ENCODE results near the gene ERG. TPM values are rescaled to one million over a fixed set of nuclear protein-coding genes. Genes with fewer than 3 reads are reported as not detected.

ERG gene
- total RNA-seq, 2 experiments from 2014 or later, result not detected

- no peak for TF ChIP-seq CTCF (conservative IDR thresholded peaks at IDR 0.05; ENCODE audit: low read length)
- TF ChIP-seq EZH2phosphoT487 (IDR thresholded peaks at IDR 0.05; ENCODE audit: borderline replicate concordance, low read depth, low read length), result no peak
- Histone ChIP-seq H3K79me2 (ENCODE audit: insufficient read depth, low read depth, low read length) (no peaks in the 10 kb centered on the region), H3K9me2 (ENCODE audit: insufficient read depth, low read length) (no peaks in the 10 kb centered on the region), H3K4me2 (ENCODE audit: low read length) (no peak overlapping the region), H3K27ac (ENCODE audit: low read depth, low read length, poor library complexity, severe bottlenecking) (no peak overlapping the region), H3K9me3 (ENCODE audit: low read length) (no peaks in the 10 kb centered on the region), H3K4me1 (ENCODE audit: insufficient read depth, low read length, poor library complexity, severe bottlenecking) (no peaks in the 10 kb centered on the region), H4K20me1 (ENCODE audit: insufficient read depth, low read length) (no peaks in the 10 kb centered on the region), H3K4me3 (ENCODE audit: low read depth, low read length, poor library complexity, severe bottlenecking) (no peak overlapping the region), H2AFZ (ENCODE audit: low read length) (no peak overlapping the region), H3K36me3 (ENCODE audit: insufficient read depth, low read length) (no peaks in the 10 kb centered on the region)
- DNase-seq (ENCODE audit: low spot score), result no peak
- ChIA-PET POLR2A (no interaction called here), CTCF (ENCODE audit: unreplicated experiment) (no interaction called here)
- no TSS peak for BruUV-seq (replicated peaks)
- intact Hi-C loops (cut with micrococcal nuclease; ENCODE audit: unreplicated experiment), result no loop called here
Observed at GRCh38 chr21:38377165-38378088, 120.8 kb downstream of the ERG start.

GRCh38 chr21:38376693-38377092, 121.6 kb downstream of the ERG start:
- Histone ChIP-seq H3K27ac (ENCODE audit: low read depth, low read length, poor library complexity, severe bottlenecking) (no peak overlapping the region), H3K9me3 (ENCODE audit: low read length) (no peaks in the 10 kb centered on the region), H3K4me3 (ENCODE audit: low read depth, low read length, poor library complexity, severe bottlenecking) (no peak overlapping the region), H3K9me2 (ENCODE audit: insufficient read depth, low read length) (no peaks in the 10 kb centered on the region), H3K36me3 (ENCODE audit: insufficient read depth, low read length) (no peaks in the 10 kb centered on the region), H3K4me2 (ENCODE audit: low read length) (no peak overlapping the region), H3K4me1 (ENCODE audit: insufficient read depth, low read length, poor library complexity, severe bottlenecking) (no peaks in the 10 kb centered on the region), H4K20me1 (ENCODE audit: insufficient read depth, low read length) (no peaks in the 10 kb centered on the region), H2AFZ (ENCODE audit: low read length) (no peak overlapping the region), H3K79me2 (ENCODE audit: insufficient read depth, low read depth, low read length) (no peaks in the 10 kb centered on the region)
- POLR2A ChIA-PET, result no interaction called here
- no TSS peak for BruUV-seq (replicated peaks)
- intact Hi-C loops (cut with micrococcal nuclease; ENCODE audit: unreplicated experiment), result no loop called here
- no peak for TF ChIP-seq CTCF (conservative IDR thresholded peaks at IDR 0.05; ENCODE audit: low read length)
- no peak for TF ChIP-seq EZH2phosphoT487 (IDR thresholded peaks at IDR 0.05; ENCODE audit: borderline replicate concordance, low read depth, low read length)
- DNase-seq (ENCODE audit: low spot score), result no peak
- CTCF ChIA-PET (ENCODE audit: unreplicated experiment), result no interaction called here

GRCh38 chr21:38376235-38376634, 122.0 kb downstream of the ERG start:
- DNase-seq (ENCODE audit: low spot score), result no peak
- no peaks in the 10 kb centered on the region for H4K20me1 ChIP-seq (ENCODE audit: insufficient read depth, low read length)
- no peaks in the 10 kb centered on the region for H3K79me2 ChIP-seq (ENCODE audit: insufficient read depth, low read depth, low read length)
- H3K27ac ChIP-seq (ENCODE audit: low read depth, low read length, poor library complexity, severe bottlenecking), result no peak overlapping the region
- H3K4me1 ChIP-seq (ENCODE audit: insufficient read depth, low read length, poor library complexity, severe bottlenecking), result no peaks in the 10 kb centered on the region
- H3K4me3 ChIP-seq (ENCODE audit: low read depth, low read length, poor library complexity, severe bottlenecking), result no peak overlapping the region
- no peak overlapping the region for H2AFZ ChIP-seq (ENCODE audit: low read length)
- ChIA-PET POLR2A (no interaction called here), CTCF (ENCODE audit: unreplicated experiment) (no interaction called here)
- no peak for TF ChIP-seq EZH2phosphoT487 (IDR thresholded peaks at IDR 0.05; ENCODE audit: borderline replicate concordance, low read depth, low read length)
- no peak for TF ChIP-seq CTCF (conservative IDR thresholded peaks at IDR 0.05; ENCODE audit: low read length)
- no peaks in the 10 kb centered on the region for H3K9me2 ChIP-seq (ENCODE audit: insufficient read depth, low read length)
- intact Hi-C loops (cut with micrococcal nuclease; ENCODE audit: unreplicated experiment), result no loop called here
- H3K36me3 ChIP-seq (ENCODE audit: insufficient read depth, low read length), result no peaks in the 10 kb centered on the region
- BruUV-seq (replicated peaks), result no TSS peak
- no peaks in the 10 kb centered on the region for H3K9me3 ChIP-seq (ENCODE audit: low read length)
- no peak overlapping the region for H3K4me2 ChIP-seq (ENCODE audit: low read length)

Data from OCI-LY7 (cell line).